Skin epidermis (tissue), 12 donors: ENCODE data around the gene MAMDC4.
"Not testable (repeated sequence)": the region's sequence is repeated elsewhere in the genome, so short reads cannot be mapped to it uniquely, and the experiment has no call there.

Source experiments
- H3K27ac ChIP-seq, 21 experiments: fragments of 200-600 bp; sonication (generic) in 11 of 21; one replicate each; pipeline ENCODE4 v1.5.0; 2020; ENCODE audit warnings: mild to moderate bottlenecking in 3 of 21, inconsistent platforms in 2 of 21, moderate library complexity in 2 of 21
- H3K4me3 ChIP-seq, 7 experiments: fragments of 200-600 bp; sonication (generic) in 2 of 7; one replicate each; pipeline ENCODE4 v1.5.0; 2020; ENCODE audit warnings: inconsistent platforms in 2 of 7, mild to moderate bottlenecking in 2 of 7, moderate library complexity in 1 of 7

Gene MAMDC4

GRCh38 chr9:136876476-136876875, 24.3 kb downstream of the MAMDC4 start:
- H3K27ac ChIP-seq, result no peak overlapping the region
- no peak overlapping the region for H3K4me3 ChIP-seq

- H3K27ac ChIP-seq, result peak overlapping the region in 1 of 21 experiments; percentile 96
- H3K4me3 ChIP-seq, result no peak overlapping the region
These were observed 28.5 kb downstream of the MAMDC4 start for GRCh38 chr9:136880651-136881050.

- Histone ChIP-seq H3K4me3 (peak overlapping the region; percentile 6 to 38 (median 25)), H3K27ac (peak overlapping the region in 20 of 21 experiments; percentile 37 to 96 (median 84))
These were observed 29.6 kb downstream of the MAMDC4 start for GRCh38 chr9:136881691-136882108.

- Histone ChIP-seq H3K27ac (peak overlapping the region in 20 of 21 experiments; percentile 37 to 96 (median 84)), H3K4me3 (peak overlapping the region; percentile 6 to 38 (median 25))
These were observed 30.2 kb downstream of the MAMDC4 start for GRCh38 chr9:136882109-136882946.

- H3K27ac ChIP-seq, result peak overlapping the region in 18 of 21 experiments; percentile 47 to 96 (median 83)
- H3K4me3 ChIP-seq, result not testable (repeated sequence)
These were observed 30.8 kb downstream of the MAMDC4 start for GRCh38 chr9:136882947-136883283.

GRCh38 chr9:136883670-136884069, 31.5 kb downstream of the MAMDC4 start:
- H3K27ac ChIP-seq, result peak overlapping the region in 8 of 21 experiments; percentile 50 to 96 (median 84)
- H3K4me3 ChIP-seq, result not testable (repeated sequence)

- peak within 1 kb of the TSS; percentile 84 to 99 (median 91) for H3K27ac ChIP-seq
These were observed 33.9 kb downstream of the MAMDC4 start, which contains the start of gene TRAF2 for GRCh38 chr9:136885950-136886578. Gene TRAF2 (plus strand): TSS chr9:136886516. CDS start chr9:136898741, 12,225 bp downstream.

GRCh38 chr9:136886610-136887597, 34.8 kb downstream of the MAMDC4 start:
- H3K4me3 ChIP-seq, result peak overlapping the region; percentile 77 to 99 (median 90)
- peak overlapping the region; percentile 84 to 99 (median 91) for H3K27ac ChIP-seq

More at GRCh38 chr9:136885950-136886578, 33.9 kb downstream of the MAMDC4 start, which contains the start of gene TRAF2:
- H3K4me3 ChIP-seq, result peak within 1 kb of the TSS; percentile 77 to 99 (median 90)

GRCh38 chr9:136888454-136888853, 36.3 kb downstream of the MAMDC4 start:
- Histone ChIP-seq H3K4me3 (no peak overlapping the region), H3K27ac (peak overlapping the region in 2 of 21 experiments; percentile 14 to 90)

GRCh38 chr9:136889858-136890257, 37.7 kb downstream of the MAMDC4 start:
- Histone ChIP-seq H3K4me3 (no peak overlapping the region), H3K27ac (no peak overlapping the region)

- Histone ChIP-seq H3K4me3 (no peak overlapping the region), H3K27ac (no peak overlapping the region)
These were observed 38.5 kb downstream of the MAMDC4 start for GRCh38 chr9:136890661-136891060.

- no peak overlapping the region for H3K27ac ChIP-seq
- H3K4me3 ChIP-seq, result no peak overlapping the region
These were observed 43.9 kb downstream of the MAMDC4 start for GRCh38 chr9:136896027-136896426.

- no peak overlapping the region for H3K4me3 ChIP-seq
- H3K27ac ChIP-seq, result peak overlapping the region in 5 of 21 experiments; percentile 0 to 20 (median 5)
These were observed 46.4 kb downstream of the MAMDC4 start for GRCh38 chr9:136898483-136899100.

- Histone ChIP-seq H3K4me3 (no peak overlapping the region), H3K27ac (peak overlapping the region in 6 of 21 experiments; percentile 4 to 96 (median 66))
These were observed 47.0 kb downstream of the MAMDC4 start for GRCh38 chr9:136899196-136899595.

- peak overlapping the region in 18 of 21 experiments; percentile 85 to 99 (median 91) for H3K27ac ChIP-seq
- H3K4me3 ChIP-seq, result no peak overlapping the region
These were observed 48.4 kb downstream of the MAMDC4 start for GRCh38 chr9:136900556-136900955.

- Histone ChIP-seq H3K4me3 (no peak overlapping the region), H3K27ac (peak overlapping the region in 20 of 21 experiments; percentile 66 to 99 (median 90))
These were observed 48.9 kb downstream of the MAMDC4 start for GRCh38 chr9:136900988-136901515.

- Histone ChIP-seq H3K4me3 (peak overlapping the region in 1 of 7 experiments; percentile 20), H3K27ac (peak overlapping the region; percentile 65 to 99 (median 90))
These were observed 49.5 kb downstream of the MAMDC4 start for GRCh38 chr9:136901516-136902258.
